HCT116 (cell line): ENCODE data around the gene AGTPBP1.

Source experiments
- ATF3 ChIP-seq: IDR thresholded peaks from 2 replicates; pipeline ENCODE4 v1.6.1; 2012
- CEBPB ChIP-seq: IDR thresholded peaks from 2 replicates; pipeline ENCODE4 v1.6.1; 2012; ENCODE audit warnings: low read depth
- CTCF ChIP-seq, 3 experiments: fragments of 200-600 bp in 1 of 3; sonication (generic) in 1 of 3; IDR thresholded peaks in 2 of 3; conservative IDR thresholded peaks in 1 of 3; 2 replicates each; pipeline ENCODE4 v1.5.1; 2012 to 2017; ENCODE audit warnings: low read depth in 2 of 3, low read length in 2 of 3, antibody characterized with exemption in 1 of 3, borderline replicate concordance in 1 of 3, control low read depth in 1 of 3, mild to moderate bottlenecking in 1 of 3, mixed read lengths in 1 of 3, mixed run types in 1 of 3, moderate library complexity in 1 of 3; ENCODE audit not compliant: insufficient read depth in 1 of 3
- EGR1 ChIP-seq: IDR thresholded peaks from 2 replicates; pipeline ENCODE4 v1.6.1; 2012; ENCODE audit warnings: low read depth
- EZH2 ChIP-seq: fragments of 200-600 bp; sonication (generic); IDR thresholded peaks from 2 replicates; pipeline ENCODE4 v1.6.1; 2017; ENCODE audit warnings: antibody characterized with exemption, mixed run types
- EZH2phosphoT487 ChIP-seq: fragments of 200-600 bp; IDR thresholded peaks from 2 replicates; pipeline ENCODE4 v1.6.1; 2018; ENCODE audit warnings: antibody characterized with exemption, borderline replicate concordance
- POLR2A ChIP-seq: IDR thresholded peaks from 2 replicates; pipeline ENCODE4 v1.7.0; 2011; ENCODE audit warnings: borderline replicate concordance; ENCODE audit not compliant: insufficient read depth, insufficient read length; ENCODE audit errors: extremely low read depth
- POLR2AphosphoS5 ChIP-seq: IDR thresholded peaks from 2 replicates; pipeline ENCODE4 v1.6.1; 2011; ENCODE audit warnings: mild to moderate bottlenecking, low read depth, low read length, moderate library complexity
- ZBTB33 ChIP-seq: IDR thresholded peaks from 2 replicates; pipeline ENCODE4 v1.6.1; 2011; ENCODE audit warnings: mild to moderate bottlenecking, low read length, moderate library complexity; ENCODE audit not compliant: insufficient replicate concordance; ENCODE audit errors: extremely low read depth

DNA sequence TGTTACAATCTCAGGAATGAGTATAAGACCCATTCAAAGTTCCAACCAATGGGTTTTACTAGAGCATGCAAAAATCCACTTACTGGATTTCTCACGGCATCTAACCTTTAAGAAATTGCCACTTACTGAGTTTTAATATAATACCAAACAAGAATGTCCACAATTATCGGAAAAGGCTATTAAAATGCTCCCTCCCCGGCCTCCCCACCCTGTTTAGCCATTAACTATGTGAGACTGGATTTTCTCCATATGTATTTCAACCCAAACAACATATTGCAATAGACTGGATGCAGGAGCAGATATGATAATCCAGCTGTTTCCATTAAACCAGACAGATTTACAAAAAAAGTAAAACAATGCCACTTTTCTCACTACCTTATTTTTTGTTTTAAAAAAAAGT, 4.1 kb downstream of the AGTPBP1 start:
- TF ChIP-seq EZH2 (no peak), CTCF (IDR thresholded peaks at IDR 0.05 in 2 of 3, conservative IDR thresholded peaks at IDR 0.05 in 1 of 3; ENCODE audit: borderline replicate concordance in 1 of 3, insufficient read depth in 1 of 3, low read depth in 2 of 3, low read length in 2 of 3) (no peak), EGR1 (no peak), CEBPB (no peak), EZH2phosphoT487 (no peak), POLR2A (no peak), ZBTB33 (no peak), POLR2AphosphoS5 (no peak), ATF3 (no peak)
